ENCODE results near the gene MAP4. TPM values are rescaled to one million over a fixed set of nuclear protein-coding genes. Genes with fewer than 3 reads are reported as not detected.

Gene MAP4
- polyA plus RNA-seq, 1 donor from 2014 or later = 186 TPM

GRCh38 chr3:47867451-47868044, 148.7 kb downstream of the MAP4 start:
- Histone ChIP-seq H3K9me2 (ENCODE audit: insufficient read depth, low read length) (no peaks in the 10 kb centered on the region), H3K27me3 (ENCODE audit: insufficient read depth, low read depth, low read length) (no peaks in the 10 kb centered on the region), H3K9ac (ENCODE audit: low read length) (no peak overlapping the region), H3K4me3 (ENCODE audit: low read length) (no peak overlapping the region), H3K79me2 (replicated peaks; ENCODE audit: insufficient read depth, low read length) (no peaks in the 10 kb centered on the region), H3K27ac (ENCODE audit: low read length) (no peak overlapping the region), H3K9me3 (ENCODE audit: low read length) (no peaks in the 10 kb centered on the region), H2AFZ (ENCODE audit: low read depth, low read length) (no peak overlapping the region), H3K36me3 (ENCODE audit: insufficient read depth, low read length) (peaks cover 22% of the 10 kb centered on the region), H4K20me1 (ENCODE audit: insufficient read depth) (no peaks in the 10 kb centered on the region), H3K4me2 (ENCODE audit: low read length) (no peak overlapping the region), H3F3A (ENCODE audit: insufficient read depth, low read length, poor library complexity, severe bottlenecking) (no peaks in the 10 kb centered on the region)
- TF ChIP-seq MXI1 (conservative IDR thresholded peaks at IDR 0.05; ENCODE audit: poor library complexity, severe bottlenecking) (no peak), TAF1 (IDR thresholded peaks at IDR 0.05; ENCODE audit: low read depth) (no peak), RAD21 (conservative IDR thresholded peaks at IDR 0.05) (no peak), EP300 (conservative IDR thresholded peaks at IDR 0.05; ENCODE audit: poor library complexity, severe bottlenecking) (no peak), CTCF (IDR thresholded peaks at IDR 0.05; ENCODE audit: poor library complexity, severe bottlenecking) (no peak), SMC3 (conservative IDR thresholded peaks at IDR 0.05; ENCODE audit: poor library complexity) (no peak), EZH2 (IDR thresholded peaks at IDR 0.05; ENCODE audit: borderline replicate concordance, insufficient read depth, low read length, poor library complexity, severe bottlenecking) (no peak), POLR2AphosphoS5 (IDR thresholded peaks at IDR 0.05) (no peak)
- TF ChIP-seq, protein P1, sequence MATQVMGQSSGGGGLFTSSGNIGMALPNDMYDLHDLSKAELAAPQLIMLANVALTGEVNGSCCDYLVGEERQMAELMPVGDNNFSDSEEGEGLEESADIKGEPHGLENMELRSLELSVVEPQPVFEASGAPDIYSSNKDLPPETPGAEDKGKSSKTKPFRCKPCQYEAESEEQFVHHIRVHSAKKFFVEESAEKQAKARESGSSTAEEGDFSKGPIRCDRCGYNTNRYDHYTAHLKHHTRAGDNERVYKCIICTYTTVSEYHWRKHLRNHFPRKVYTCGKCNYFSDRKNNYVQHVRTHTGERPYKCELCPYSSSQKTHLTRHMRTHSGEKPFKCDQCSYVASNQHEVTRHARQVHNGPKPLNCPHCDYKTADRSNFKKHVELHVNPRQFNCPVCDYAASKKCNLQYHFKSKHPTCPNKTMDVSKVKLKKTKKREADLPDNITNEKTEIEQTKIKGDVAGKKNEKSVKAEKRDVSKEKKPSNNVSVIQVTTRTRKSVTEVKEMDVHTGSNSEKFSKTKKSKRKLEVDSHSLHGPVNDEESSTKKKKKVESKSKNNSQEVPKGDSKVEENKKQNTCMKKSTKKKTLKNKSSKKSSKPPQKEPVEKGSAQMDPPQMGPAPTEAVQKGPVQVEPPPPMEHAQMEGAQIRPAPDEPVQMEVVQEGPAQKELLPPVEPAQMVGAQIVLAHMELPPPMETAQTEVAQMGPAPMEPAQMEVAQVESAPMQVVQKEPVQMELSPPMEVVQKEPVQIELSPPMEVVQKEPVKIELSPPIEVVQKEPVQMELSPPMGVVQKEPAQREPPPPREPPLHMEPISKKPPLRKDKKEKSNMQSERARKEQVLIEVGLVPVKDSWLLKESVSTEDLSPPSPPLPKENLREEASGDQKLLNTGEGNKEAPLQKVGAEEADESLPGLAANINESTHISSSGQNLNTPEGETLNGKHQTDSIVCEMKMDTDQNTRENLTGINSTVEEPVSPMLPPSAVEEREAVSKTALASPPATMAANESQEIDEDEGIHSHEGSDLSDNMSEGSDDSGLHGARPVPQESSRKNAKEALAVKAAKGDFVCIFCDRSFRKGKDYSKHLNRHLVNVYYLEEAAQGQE (IDR thresholded peaks at IDR 0.05; ENCODE audit: borderline replicate concordance) = no peak

DNA sequence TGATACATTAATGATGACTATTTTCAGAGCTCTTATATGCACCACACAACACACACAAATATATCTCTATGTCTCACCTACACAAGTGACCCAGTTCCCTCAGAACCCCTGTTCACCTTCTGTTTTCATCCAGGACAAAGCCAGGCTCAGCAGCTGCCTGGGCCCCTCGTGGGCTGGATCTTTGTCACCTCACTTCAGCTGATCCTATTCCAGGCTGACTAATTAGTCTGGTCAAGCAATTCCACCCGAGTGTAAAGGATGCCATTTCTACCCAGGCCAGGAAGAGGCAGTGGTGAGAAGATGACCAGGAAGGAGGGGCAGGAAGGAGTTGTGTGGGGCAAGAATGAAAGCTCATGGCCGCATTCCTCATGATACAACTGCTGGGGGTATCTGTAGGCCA, 151.0 kb downstream of the MAP4 start:
- H3K79me2 ChIP-seq (replicated peaks; ENCODE audit: insufficient read depth, low read length) = no peaks in the 10 kb centered on the region
- H3F3A ChIP-seq (ENCODE audit: insufficient read depth, low read length, poor library complexity, severe bottlenecking) = no peaks in the 10 kb centered on the region
- no peak overlapping the region for H3K4me3 ChIP-seq (ENCODE audit: low read length)
- H3K27ac ChIP-seq (ENCODE audit: low read length) = no peak overlapping the region
- H3K4me2 ChIP-seq (ENCODE audit: low read length) = no peak overlapping the region
- no peaks in the 10 kb centered on the region for H3K27me3 ChIP-seq (ENCODE audit: insufficient read depth, low read depth, low read length)
- H3K9ac ChIP-seq (ENCODE audit: low read length) = no peak overlapping the region
- TF ChIP-seq SMC3 (conservative IDR thresholded peaks at IDR 0.05; ENCODE audit: poor library complexity) = no peak
- no peak for TF ChIP-seq CTCF (IDR thresholded peaks at IDR 0.05; ENCODE audit: poor library complexity, severe bottlenecking)
- TF ChIP-seq, protein P1 (IDR thresholded peaks at IDR 0.05; ENCODE audit: borderline replicate concordance) = no peak
- no peak for TF ChIP-seq POLR2AphosphoS5 (IDR thresholded peaks at IDR 0.05)
- no peak for TF ChIP-seq TAF1 (IDR thresholded peaks at IDR 0.05; ENCODE audit: low read depth)
- TF ChIP-seq EZH2 (IDR thresholded peaks at IDR 0.05; ENCODE audit: borderline replicate concordance, insufficient read depth, low read length, poor library complexity, severe bottlenecking) = no peak
- no peak for TF ChIP-seq EP300 (conservative IDR thresholded peaks at IDR 0.05; ENCODE audit: poor library complexity, severe bottlenecking)
- no peak for TF ChIP-seq MXI1 (conservative IDR thresholded peaks at IDR 0.05; ENCODE audit: poor library complexity, severe bottlenecking)
- TF ChIP-seq RAD21 (conservative IDR thresholded peaks at IDR 0.05) = no peak
- H3K9me2 ChIP-seq (ENCODE audit: insufficient read depth, low read length) = no peaks in the 10 kb centered on the region
- peaks cover 14% of the 10 kb centered on the region for H3K36me3 ChIP-seq (ENCODE audit: insufficient read depth, low read length)
- H2AFZ ChIP-seq (ENCODE audit: low read depth, low read length) = no peak overlapping the region
- H4K20me1 ChIP-seq (ENCODE audit: insufficient read depth) = no peaks in the 10 kb centered on the region
- no peaks in the 10 kb centered on the region for H3K9me3 ChIP-seq (ENCODE audit: low read length)
